DOHH2 (cell line): Measurements from ENCODE around the gene CYP2A7.

Experiments
- CTCF ChIP-seq: fragments of 200-600 bp; sonication (generic); IDR thresholded peaks from one replicate; pipeline ENCODE4 v1.5.1; 2014; ENCODE audit warnings: antibody characterized with exemption, mild to moderate bottlenecking, low read depth, low read length; ENCODE audit not compliant: poor library complexity, severe bottlenecking
- EZH2phosphoT487 ChIP-seq: fragments of 200-600 bp; sonication (generic); IDR thresholded peaks from 2 replicates; pipeline ENCODE4 v1.6.1; 2017; ENCODE audit warnings: borderline replicate concordance, mild to moderate bottlenecking, antibody characterized with exemption, low read length, moderate library complexity, mixed read lengths

GRCh38 chr19:40827386-40828247 is 54.4 kb downstream of the CYP2A7 start:
- TF ChIP-seq CTCF: no peak
- no peak for TF ChIP-seq EZH2phosphoT487
